HG03095 (cell line): ENCODE results near the gene CABLES1.
"Not testable (repeated sequence)": the region's sequence is repeated elsewhere in the genome, so short reads cannot be mapped to it uniquely, and the experiment has no call there.

Experiments used
- ATAC-seq: cut with Tn5 transposase; IDR thresholded peaks from one replicate; pipeline ENCODE4 v1.9.1; 2021; ENCODE audit warnings: moderate library complexity; ENCODE audit not compliant: unreplicated experiment

The CABLES1 gene

GRCh38 chr18:23142251-23142929 lies 7.1 kb downstream of the CABLES1 start:
- ATAC-seq, result no peak

- no peak for ATAC-seq
Measured at GRCh38 chr18:23143016-23143814, 7.9 kb downstream of the CABLES1 start.

- ATAC-seq, result no peak
Measured at GRCh38 chr18:23143815-23144261, 8.6 kb downstream of the CABLES1 start.

GRCh38 chr18:23144640-23145039 lies 9.4 kb downstream of the CABLES1 start:
- no peak for ATAC-seq

GRCh38 chr18:23145621-23146020 lies 10.3 kb downstream of the CABLES1 start:
- no peak for ATAC-seq

GRCh38 chr18:23146861-23147469 lies 11.7 kb downstream of the CABLES1 start:
- no peak for ATAC-seq

GRCh38 chr18:23148382-23148781 lies 13.1 kb downstream of the CABLES1 start:
- ATAC-seq, result no peak

- ATAC-seq, result no peak
Measured at GRCh38 chr18:23149570-23149969, 14.3 kb downstream of the CABLES1 start.

GRCh38 chr18:23151414-23152099 lies 16.3 kb downstream of the CABLES1 start:
- ATAC-seq, result no peak

GRCh38 chr18:23154030-23154429 lies 18.7 kb downstream of the CABLES1 start:
- ATAC-seq, result no peak

GRCh38 chr18:23154823-23155500 lies 19.7 kb downstream of the CABLES1 start:
- ATAC-seq, result no peak

GRCh38 chr18:23155537-23155936 lies 20.3 kb downstream of the CABLES1 start:
- ATAC-seq, result no peak

- ATAC-seq, result no peak
Measured at GRCh38 chr18:23156134-23156533, 20.8 kb downstream of the CABLES1 start.

- no peak for ATAC-seq
Measured at GRCh38 chr18:23158058-23158457, 22.8 kb downstream of the CABLES1 start.

GRCh38 chr18:23158884-23159283 lies 23.6 kb downstream of the CABLES1 start:
- ATAC-seq, result not testable (repeated sequence)

- ATAC-seq, result no peak
Measured at GRCh38 chr18:23159344-23159743, 24.1 kb downstream of the CABLES1 start.

- no peak for ATAC-seq
Measured at GRCh38 chr18:23162473-23162872, 27.2 kb downstream of the CABLES1 start.

- no peak for ATAC-seq
Measured at GRCh38 chr18:23163786-23164533, 28.7 kb downstream of the CABLES1 start.

- no peak for ATAC-seq
Measured at GRCh38 chr18:23165271-23166068, 30.2 kb downstream of the CABLES1 start.
